H9 (cell line): ENCODE measurements around the gene GPX7. TPM values are rescaled to one million over a fixed set of nuclear protein-coding genes. Genes with fewer than 3 reads are reported as not detected.

Source experiments
- DNase-seq: peaks from one replicate; pipeline ENCODE4 v3.0.0-alpha.2; 2017
- H2AFZ ChIP-seq: one replicate; pipeline ENCODE4 v1.6.1; 2013; ENCODE audit warnings: mild to moderate bottlenecking, low read length, control low read depth, moderate library complexity
- H2AK5ac ChIP-seq: 2 replicates; pipeline ENCODE4 v1.6.1; 2013; ENCODE audit warnings: low read length, control low read depth, mixed read lengths; ENCODE audit not compliant: insufficient read length
- H2BK120ac ChIP-seq: one replicate; pipeline ENCODE4 v1.6.1; 2013; ENCODE audit warnings: low read depth, mild to moderate bottlenecking, low read length, control low read depth, inconsistent platforms; ENCODE audit not compliant: poor library complexity, severe bottlenecking
- H2BK12ac ChIP-seq: 2 replicates; pipeline ENCODE4 v1.6.1; 2013; ENCODE audit warnings: low read length, control low read depth, mixed read lengths, low read depth; ENCODE audit not compliant: insufficient read length
- H2BK15ac ChIP-seq: 2 replicates; pipeline ENCODE4 v1.6.1; 2013; ENCODE audit warnings: low read depth, low read length, control low read depth
- H2BK20ac ChIP-seq: one replicate; pipeline ENCODE4 v1.6.1; 2013; ENCODE audit warnings: low read depth, mild to moderate bottlenecking, low read length, control low read depth, inconsistent platforms; ENCODE audit not compliant: poor library complexity, severe bottlenecking
- H2BK5ac ChIP-seq: 2 replicates; pipeline ENCODE4 v1.6.1; 2013; ENCODE audit warnings: low read length, control low read depth, mixed read lengths; ENCODE audit not compliant: insufficient read length
- H3K14ac ChIP-seq: 2 replicates; pipeline ENCODE4 v1.6.1; 2013; ENCODE audit warnings: low read length, control low read depth; ENCODE audit not compliant: insufficient read depth
- H3K18ac ChIP-seq: 2 replicates; pipeline ENCODE4 v1.6.1; 2013; ENCODE audit warnings: low read depth, mild to moderate bottlenecking, mixed read lengths, low read length, control low read depth; ENCODE audit not compliant: insufficient read length
- H3K23ac ChIP-seq: 2 replicates; pipeline ENCODE4 v1.6.1; 2013; ENCODE audit warnings: low read length, control low read depth, mixed read lengths, low read depth; ENCODE audit not compliant: insufficient read length
- H3K23me2 ChIP-seq: 2 replicates; pipeline ENCODE4 v1.6.1; 2013; ENCODE audit warnings: low read depth, mild to moderate bottlenecking, mixed read lengths, low read length, control low read depth; ENCODE audit not compliant: insufficient read length, poor library complexity, severe bottlenecking
- H3K27ac ChIP-seq: 2 replicates; pipeline ENCODE4 v1.5.1; 2013; ENCODE audit warnings: low read length, control low read depth, mixed read lengths, low read depth; ENCODE audit not compliant: insufficient read length
- H3K27me3 ChIP-seq: 2 replicates; pipeline ENCODE4 v1.6.1; 2013; ENCODE audit warnings: low read length, control low read depth, inconsistent platforms; ENCODE audit not compliant: insufficient read depth
- H3K4ac ChIP-seq: 2 replicates; pipeline ENCODE4 v1.6.1; 2013; ENCODE audit warnings: low read depth, mild to moderate bottlenecking, control low read depth, inconsistent platforms, low read length, moderate library complexity
- H3K4me1 ChIP-seq: 2 replicates; pipeline ENCODE4 v1.6.1; 2013; ENCODE audit warnings: low read length, control low read depth, inconsistent platforms; ENCODE audit not compliant: insufficient read depth
- H3K4me2 ChIP-seq: 2 replicates; pipeline ENCODE4 v1.6.1; 2013; ENCODE audit warnings: low read length, control low read depth, mixed read lengths; ENCODE audit not compliant: insufficient read length, insufficient read depth
- H3K56ac ChIP-seq: 2 replicates; pipeline ENCODE4 v1.6.1; 2013; ENCODE audit warnings: low read depth, mild to moderate bottlenecking, mixed read lengths, low read length, control low read depth; ENCODE audit not compliant: insufficient read length
- H3K79me1 ChIP-seq: 2 replicates; pipeline ENCODE4 v1.6.1; 2013; ENCODE audit warnings: low read depth, mild to moderate bottlenecking, moderate library complexity, low read length, control low read depth, inconsistent platforms; ENCODE audit not compliant: insufficient read depth, poor library complexity, severe bottlenecking
- H3K79me2 ChIP-seq: 2 replicates; pipeline ENCODE4 v1.6.1; 2013; ENCODE audit warnings: low read length, control low read depth, inconsistent platforms; ENCODE audit not compliant: insufficient read depth
- H3K9ac ChIP-seq: 2 replicates; pipeline ENCODE4 v1.6.1; 2013; ENCODE audit warnings: low read length, control low read depth, mixed read lengths; ENCODE audit not compliant: insufficient read length; ENCODE audit errors: extremely low read depth
- H3K9me3 ChIP-seq: one replicate; pipeline ENCODE4 v1.6.1; 2013; ENCODE audit warnings: low read depth, low read length, inconsistent platforms; ENCODE audit not compliant: control insufficient read depth
- H3T11ph ChIP-seq: one replicate; pipeline ENCODE4 v1.6.1; 2013; ENCODE audit warnings: mild to moderate bottlenecking, low read length, control low read depth, inconsistent platforms
- H4K20me1 ChIP-seq: one replicate; pipeline ENCODE4 v1.6.1; 2013; ENCODE audit not compliant: control insufficient read depth, insufficient read length, insufficient read depth
- H4K5ac ChIP-seq: 2 replicates; pipeline ENCODE4 v1.6.1; 2013; ENCODE audit warnings: low read depth, mild to moderate bottlenecking, mixed read lengths, low read length, control low read depth; ENCODE audit not compliant: insufficient read length
- H4K8ac ChIP-seq: replicated peaks from 2 replicates; pipeline ENCODE4 v1.6.1; 2013; ENCODE audit warnings: low read length, control low read depth, mixed read lengths, low read depth; ENCODE audit not compliant: insufficient read length
- H4K91ac ChIP-seq: 2 replicates; pipeline ENCODE4 v1.6.1; 2013; ENCODE audit warnings: low read depth, mild to moderate bottlenecking, moderate library complexity, mixed read lengths, low read length, control low read depth; ENCODE audit not compliant: insufficient read length
- H3K27ac Mint-ChIP-seq, 3 experiments: 2 replicates in 2 of 3; 3 replicates in 1 of 3; pipeline ENCODE4 v1.8.0; 2020 to 2021; ENCODE audit warnings: mixed read lengths in 3 of 3, mild to moderate bottlenecking in 1 of 3, moderate library complexity in 1 of 3
- H3K27me3 Mint-ChIP-seq: 2 replicates; pipeline ENCODE4 v1.8.0; 2021; ENCODE audit warnings: low read depth, mild to moderate bottlenecking, moderate library complexity, mixed read lengths
- H3K36me3 Mint-ChIP-seq, 3 experiments: 2 replicates in 2 of 3; 3 replicates in 1 of 3; pipeline ENCODE4 v1.8.0; 2020 to 2021; ENCODE audit warnings: low read depth in 3 of 3, mixed read lengths in 3 of 3; ENCODE audit not compliant: insufficient read depth in 1 of 3
- H3K4me1 Mint-ChIP-seq, 2 experiments: 2 replicates each; pipeline ENCODE4 v1.8.0; 2020; ENCODE audit warnings: mixed read lengths in 2 of 2
- H3K4me3 Mint-ChIP-seq, 2 experiments: 2 replicates in 1 of 2; 3 replicates in 1 of 2; pipeline ENCODE4 v1.8.0; 2020 to 2021; ENCODE audit warnings: mild to moderate bottlenecking in 2 of 2, mixed read lengths in 2 of 2, moderate library complexity in 1 of 2
- H3K9me3 Mint-ChIP-seq, 2 experiments: 2 replicates in 1 of 2; 3 replicates in 1 of 2; pipeline ENCODE4 v1.8.0; 2020; ENCODE audit warnings: mild to moderate bottlenecking in 2 of 2, mixed read lengths in 2 of 2, moderate library complexity in 1 of 2
- WGBS: extraction: QIAGEN DNeasy Blood & Tissue Kit; methylation state at CpG from one replicate; pipeline ENCODE4 v1.1.7; 2013; ENCODE audit warnings: missing lambda C conversion rate, low lambda C conversion rate, mixed read lengths; ENCODE audit not compliant: insufficient read length; ENCODE audit errors: extremely low coverage; 5-methylcytosine and 5-hydroxymethylcytosine counted together
- total RNA-seq: library from RNA; stranded (reverse); gene quantifications from 2 replicates; pipeline ENCODE4 v1.2.1, GENCODE V29; 2021
- TF ChIP-seq, protein P1 (sequence below): fragments of 200-600 bp; sonication (generic); conservative IDR thresholded peaks from 3 replicates; pipeline ENCODE4 v1.8.0; 2021; ENCODE audit warnings: antibody characterized with exemption, mild to moderate bottlenecking

Gene GPX7
- total RNA-seq, 1 experiment from 2014 or later: 12.1 TPM

DNA sequence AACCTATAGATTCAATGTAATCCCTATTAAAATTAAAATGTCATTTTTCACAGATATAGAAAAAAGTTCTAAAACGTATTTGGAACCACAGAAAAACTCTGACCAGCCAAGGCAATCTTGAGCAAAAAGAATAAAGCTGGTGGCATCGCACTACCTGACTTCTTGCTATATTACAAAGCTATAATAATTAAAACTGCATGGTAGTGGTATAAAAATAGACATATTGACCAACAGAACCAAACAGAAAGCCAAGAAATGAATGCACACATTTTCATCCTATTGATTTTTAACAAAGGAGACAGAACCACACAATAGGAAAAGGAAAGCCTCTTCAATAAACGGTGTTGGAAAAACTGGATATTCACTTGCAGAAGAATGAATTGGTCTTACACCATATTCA, 21.6 kb downstream of the GPX7 start:
- H3K27ac ChIP-seq: no peak overlapping the region
- H4K5ac ChIP-seq: no peak overlapping the region
- H3K4me2 ChIP-seq: no peak overlapping the region
- Mint-ChIP-seq H3K4me3 (no peak overlapping the region), H3K4me1 (no peaks in the 10 kb centered on the region), H3K27ac (no peak overlapping the region), H3K9me3 (peaks cover 13 to 27% of the 10 kb centered on the region in 2 experiments), H3K36me3 (peaks cover 0 to 3% (median 3%) of the 10 kb centered on the region in 3 experiments; a peak in 3 of 7 replicates), H3K27me3 (no peaks in the 10 kb centered on the region; the same call in 1 of the 2 replicates)
- no peaks in the 10 kb centered on the region for H3K79me1 ChIP-seq
- no peak overlapping the region for H4K8ac ChIP-seq
- no peak overlapping the region for H2BK15ac ChIP-seq
- H3K23me2 ChIP-seq: no peaks in the 10 kb centered on the region
- H2BK12ac ChIP-seq: no peak overlapping the region
- H2AFZ ChIP-seq: no peak overlapping the region
- H3T11ph ChIP-seq: no peak overlapping the region
- H2BK20ac ChIP-seq: no peak overlapping the region
- no peak overlapping the region for H4K91ac ChIP-seq
- H2BK120ac ChIP-seq: no peak overlapping the region
- H3K4me1 ChIP-seq: no peaks in the 10 kb centered on the region
- no peaks in the 10 kb centered on the region for H3K9me3 ChIP-seq
- no peak for DNase-seq
- H3K27me3 ChIP-seq: no peaks in the 10 kb centered on the region
- TF ChIP-seq, protein P1, sequence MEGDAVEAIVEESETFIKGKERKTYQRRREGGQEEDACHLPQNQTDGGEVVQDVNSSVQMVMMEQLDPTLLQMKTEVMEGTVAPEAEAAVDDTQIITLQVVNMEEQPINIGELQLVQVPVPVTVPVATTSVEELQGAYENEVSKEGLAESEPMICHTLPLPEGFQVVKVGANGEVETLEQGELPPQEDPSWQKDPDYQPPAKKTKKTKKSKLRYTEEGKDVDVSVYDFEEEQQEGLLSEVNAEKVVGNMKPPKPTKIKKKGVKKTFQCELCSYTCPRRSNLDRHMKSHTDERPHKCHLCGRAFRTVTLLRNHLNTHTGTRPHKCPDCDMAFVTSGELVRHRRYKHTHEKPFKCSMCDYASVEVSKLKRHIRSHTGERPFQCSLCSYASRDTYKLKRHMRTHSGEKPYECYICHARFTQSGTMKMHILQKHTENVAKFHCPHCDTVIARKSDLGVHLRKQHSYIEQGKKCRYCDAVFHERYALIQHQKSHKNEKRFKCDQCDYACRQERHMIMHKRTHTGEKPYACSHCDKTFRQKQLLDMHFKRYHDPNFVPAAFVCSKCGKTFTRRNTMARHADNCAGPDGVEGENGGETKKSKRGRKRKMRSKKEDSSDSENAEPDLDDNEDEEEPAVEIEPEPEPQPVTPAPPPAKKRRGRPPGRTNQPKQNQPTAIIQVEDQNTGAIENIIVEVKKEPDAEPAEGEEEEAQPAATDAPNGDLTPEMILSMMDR: no peak
- H3K9ac ChIP-seq: no peak overlapping the region
- no peak overlapping the region for H3K4ac ChIP-seq
- H3K56ac ChIP-seq: no peak overlapping the region
- H3K18ac ChIP-seq: no peak overlapping the region
- H3K14ac ChIP-seq: no peak overlapping the region
- H3K79me2 ChIP-seq: no peaks in the 10 kb centered on the region
- WGBS: no CpG with 5 or more reads among the region's 3 CpGs
- no peaks in the 10 kb centered on the region for H4K20me1 ChIP-seq
- H2AK5ac ChIP-seq: no peak overlapping the region
- H3K23ac ChIP-seq: no peak overlapping the region
- H2BK5ac ChIP-seq: no peak overlapping the region
